ENCODE results near the gene EPHA10.

Gene EPHA10

DNA sequence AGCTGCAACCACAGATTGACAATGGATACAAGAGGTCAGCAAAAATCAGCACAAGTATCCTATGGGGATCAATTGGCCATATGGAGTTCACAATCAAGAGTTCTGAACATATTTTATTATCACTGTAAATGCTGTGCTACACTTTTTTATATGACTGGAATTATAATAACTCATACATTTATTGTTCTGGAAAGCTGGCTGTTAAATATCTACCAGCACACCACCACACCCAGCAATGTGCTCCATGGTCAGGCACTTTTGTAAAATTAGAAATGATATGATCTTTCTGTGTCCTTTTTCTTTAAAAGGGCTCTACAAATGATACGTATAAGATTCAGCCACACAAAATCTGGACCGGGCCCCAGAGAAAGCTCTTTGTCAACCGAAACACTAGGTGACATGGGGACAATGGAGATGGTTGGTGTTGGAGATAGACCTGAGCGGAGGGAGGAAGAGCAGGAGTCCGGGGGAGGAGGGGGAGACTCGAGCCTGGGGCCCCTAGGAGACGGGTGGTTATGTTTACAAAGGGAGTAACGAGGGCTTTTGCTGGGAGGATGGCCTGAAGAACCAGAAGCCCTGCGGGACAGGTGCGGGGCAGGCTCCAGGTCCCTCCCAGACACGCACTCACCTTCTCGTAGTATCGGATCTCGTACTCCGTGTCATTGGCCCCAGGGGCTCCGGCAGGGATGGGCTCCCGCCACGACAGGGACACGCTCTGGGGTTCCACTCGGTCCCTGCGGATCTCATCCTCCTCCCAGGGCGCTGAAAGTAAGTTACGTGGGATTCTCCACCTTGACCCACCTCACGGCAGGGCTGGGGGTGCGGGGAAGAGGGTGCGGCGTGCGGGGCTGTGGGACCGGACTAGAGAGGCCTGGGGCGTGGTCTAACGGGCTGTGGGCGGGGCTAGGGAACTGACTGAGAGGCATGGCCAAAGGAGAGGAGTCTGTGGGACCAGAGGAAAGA, 30.0 kb downstream of the EPHA10 start:
- DNase-seq (ENCODE audit: low read depth in 2 of 2), result no peak

DNA sequence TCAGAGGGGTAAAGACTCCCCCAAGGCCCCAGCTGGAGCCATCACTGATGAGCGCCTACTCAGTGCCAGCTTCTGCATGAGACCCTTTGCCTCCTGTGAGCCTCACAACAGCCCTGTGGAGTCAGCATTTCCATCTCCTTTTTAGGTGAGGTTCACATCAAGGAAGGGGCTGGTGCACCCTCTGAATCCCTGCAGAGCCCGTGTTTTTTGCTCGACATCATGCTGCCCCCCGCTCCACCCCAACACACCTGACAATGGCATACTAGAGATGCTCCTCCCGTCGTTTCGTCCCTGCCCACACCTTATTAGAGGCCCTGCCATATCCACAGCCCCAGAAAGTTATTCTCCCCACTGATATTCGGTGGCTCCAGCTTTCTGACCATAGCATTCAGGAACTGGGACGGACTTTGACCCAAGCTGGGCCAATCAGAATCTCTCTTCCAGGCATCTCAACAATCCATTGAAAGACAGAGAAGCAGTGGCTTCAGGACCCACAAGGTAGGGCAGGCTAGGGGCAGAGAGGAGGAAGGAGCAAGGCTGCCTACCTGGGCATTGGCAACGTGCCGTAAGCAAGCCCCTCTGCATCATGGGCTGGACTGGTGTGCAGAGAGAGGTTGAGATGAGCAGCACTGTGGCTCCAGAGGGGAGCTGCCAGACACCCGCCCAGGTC, 32.7 kb downstream of the EPHA10 start:
- no peak for DNase-seq (ENCODE audit: low read depth in 2 of 2)

DNA sequence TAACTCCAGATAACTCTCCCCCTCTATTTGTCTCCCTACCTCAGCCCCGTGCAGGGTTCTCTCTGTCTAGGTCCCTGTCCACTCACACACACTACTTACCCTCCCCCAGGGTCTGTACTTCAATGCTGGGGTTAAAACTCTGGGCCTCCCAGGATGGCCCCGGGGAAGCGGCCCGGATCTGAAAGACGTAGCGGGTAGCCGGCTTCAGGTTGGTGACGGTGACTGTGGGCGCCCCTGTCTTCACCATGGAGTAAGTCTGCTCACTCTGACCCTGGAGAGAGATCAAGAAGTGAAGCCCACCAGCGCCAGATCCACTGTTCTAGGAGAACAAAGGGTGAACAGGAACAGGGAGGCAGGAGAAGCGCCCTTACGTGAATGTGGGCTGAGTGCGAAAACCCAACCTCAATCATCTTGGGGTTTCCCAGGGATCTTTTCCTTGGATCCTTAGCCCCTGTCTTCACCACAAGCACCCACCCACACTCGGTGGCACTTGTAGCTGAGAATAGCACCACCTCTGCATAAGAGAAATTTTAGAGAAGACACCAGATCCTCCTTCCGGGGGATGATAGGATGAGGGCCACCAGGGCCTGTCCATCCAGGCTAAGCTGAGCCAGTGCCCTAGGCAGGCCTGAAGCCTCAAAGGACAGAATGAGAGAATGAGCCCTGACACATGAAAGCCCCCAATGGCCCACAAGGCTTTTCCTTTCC, 33.5 kb downstream of the EPHA10 start:
- DNase-seq (ENCODE audit: low read depth in 2 of 2), result no peak

DNA sequence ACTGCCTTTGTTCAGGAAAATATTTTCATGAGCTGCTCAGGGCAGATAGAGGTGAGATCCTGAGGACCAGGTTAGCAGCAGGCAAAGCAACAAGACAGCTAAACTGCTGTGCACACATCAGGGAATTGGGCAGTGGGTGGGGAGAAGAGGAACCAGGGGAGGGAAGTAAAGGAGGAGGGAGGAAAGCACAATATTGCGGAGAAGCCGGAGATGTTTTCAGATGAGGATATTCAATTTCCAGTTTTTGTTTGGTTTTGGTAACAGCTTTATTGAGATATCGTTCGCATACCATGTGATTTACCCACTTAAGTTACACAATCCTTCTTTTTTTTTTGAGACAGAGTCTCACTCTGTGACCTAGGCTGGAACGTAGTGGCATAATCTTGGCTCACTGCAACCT, 34.5 kb downstream of the EPHA10 start:
- no peak for DNase-seq (ENCODE audit: low read depth in 2 of 2)

DNA sequence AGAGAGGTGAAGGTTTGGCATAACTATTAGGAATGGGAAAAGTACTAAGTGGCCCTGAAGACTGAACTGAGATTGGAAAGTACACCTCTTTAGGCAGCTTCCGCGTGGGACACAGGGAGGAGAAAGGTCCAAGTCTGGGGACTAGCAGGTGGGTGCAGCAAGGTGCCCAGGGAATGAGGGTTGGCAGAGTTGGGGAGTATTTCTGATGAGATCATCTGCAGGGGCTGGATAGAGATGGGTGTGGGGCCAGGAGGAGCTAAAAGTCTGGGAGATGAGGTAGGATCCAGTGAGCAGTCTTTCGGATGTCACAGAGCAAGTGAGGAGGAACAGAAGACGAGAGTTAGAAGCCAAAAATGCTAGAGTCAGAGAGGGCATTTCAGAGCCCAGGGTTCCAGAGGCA, 36.5 kb downstream of the EPHA10 start:
- no peak for DNase-seq (ENCODE audit: low read depth in 2 of 2)

DNA sequence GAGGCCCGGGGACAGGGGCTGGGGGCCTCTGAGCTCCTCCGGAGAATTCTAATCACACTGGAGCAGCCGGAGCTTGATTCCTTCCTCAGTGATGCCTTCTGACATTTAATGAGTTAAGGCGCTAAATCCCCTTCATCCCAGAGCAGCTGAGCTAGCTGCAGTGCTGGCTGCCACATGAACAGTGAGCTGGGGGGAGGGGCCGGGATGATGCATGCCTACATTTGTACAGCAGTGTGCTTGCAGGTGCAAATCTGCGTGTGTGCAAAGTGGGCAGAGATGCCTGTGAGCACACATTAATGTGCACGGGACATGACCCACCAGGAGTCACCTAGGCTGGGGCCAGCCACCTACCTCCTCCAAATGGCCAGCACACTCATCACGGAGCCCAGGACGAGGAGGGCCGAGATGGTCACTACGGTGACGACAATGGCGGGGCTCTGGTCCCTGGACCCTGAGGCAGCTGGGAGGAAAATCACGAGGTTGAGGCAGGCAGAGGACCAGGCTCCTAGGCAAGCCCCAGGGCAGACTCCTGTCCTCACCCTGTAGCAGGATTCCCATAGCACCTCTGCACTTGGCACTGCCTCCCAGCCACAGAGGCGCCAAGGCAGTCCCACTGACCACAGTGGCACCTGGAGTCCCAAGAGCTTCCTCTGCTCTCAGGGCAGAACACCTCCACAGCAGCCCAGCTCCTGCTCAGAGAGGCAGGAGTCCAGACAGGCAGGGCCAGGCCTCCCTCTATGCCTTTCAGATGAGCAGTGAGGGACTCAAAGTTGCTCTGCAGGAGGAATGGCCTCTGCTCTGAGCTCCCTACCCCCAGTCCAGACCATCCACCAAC, 38.0 kb downstream of the EPHA10 start:
- DNase-seq (ENCODE audit: low read depth in 2 of 2), result no peak

DNA sequence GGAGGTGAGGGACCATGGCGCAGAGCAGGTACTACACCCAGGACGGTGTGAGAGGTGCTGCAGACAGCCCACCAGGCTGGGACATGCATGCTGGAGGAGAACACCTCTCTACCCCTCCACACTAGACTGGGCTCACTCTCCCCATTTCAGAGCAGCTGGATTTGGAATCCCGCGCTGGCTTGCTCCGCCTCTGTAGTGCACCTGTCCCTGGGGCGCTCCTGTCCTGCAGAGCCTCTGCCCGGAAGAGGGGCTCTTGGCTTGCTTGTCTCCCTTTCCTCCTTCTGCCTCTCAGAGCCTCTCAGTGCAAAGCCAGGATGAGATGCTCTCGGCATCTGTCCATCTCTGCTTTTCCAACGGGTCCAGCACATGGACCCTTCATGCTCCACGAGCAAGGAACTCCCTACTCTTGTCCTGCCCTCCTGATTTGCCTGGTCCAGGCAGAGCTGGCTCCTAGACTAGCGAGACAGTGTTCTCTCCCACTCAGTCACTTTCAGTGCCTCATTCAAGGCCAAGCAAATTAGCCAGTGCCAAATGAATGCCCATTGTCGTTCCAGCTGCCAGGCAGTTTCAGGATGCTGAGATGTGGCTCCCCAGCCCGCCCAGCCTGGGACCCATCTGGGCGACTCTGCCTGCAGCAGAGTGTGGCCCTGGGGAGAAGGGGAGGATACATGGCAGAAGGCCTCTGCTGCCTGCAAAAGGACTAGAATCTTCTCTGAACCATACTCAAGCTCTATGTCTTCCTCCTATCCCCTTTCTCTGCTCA, 38.9 kb downstream of the EPHA10 start:
- no peak for DNase-seq (ENCODE audit: low read depth in 2 of 2)

DNA sequence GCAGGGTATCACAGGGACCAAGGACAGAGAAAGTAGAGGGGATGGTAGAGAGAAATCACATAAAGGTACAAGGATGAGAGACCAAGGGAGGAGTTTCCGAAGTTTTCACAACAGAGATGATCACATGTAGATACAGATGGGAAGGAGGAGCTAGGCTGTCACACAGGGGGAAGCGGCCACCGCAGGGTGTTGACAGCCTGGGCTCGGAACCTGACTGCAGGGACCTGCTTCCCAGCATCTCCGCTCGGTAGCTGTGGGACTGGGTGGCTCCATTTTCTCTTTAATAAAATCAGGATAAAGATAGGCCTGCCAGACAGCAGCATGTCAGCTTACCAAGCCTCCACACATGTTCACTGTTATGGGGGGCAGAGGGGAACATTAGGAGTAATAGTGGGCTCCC, 40.3 kb downstream of the EPHA10 start:
- DNase-seq (ENCODE audit: low read depth in 2 of 2), result no peak

DNA sequence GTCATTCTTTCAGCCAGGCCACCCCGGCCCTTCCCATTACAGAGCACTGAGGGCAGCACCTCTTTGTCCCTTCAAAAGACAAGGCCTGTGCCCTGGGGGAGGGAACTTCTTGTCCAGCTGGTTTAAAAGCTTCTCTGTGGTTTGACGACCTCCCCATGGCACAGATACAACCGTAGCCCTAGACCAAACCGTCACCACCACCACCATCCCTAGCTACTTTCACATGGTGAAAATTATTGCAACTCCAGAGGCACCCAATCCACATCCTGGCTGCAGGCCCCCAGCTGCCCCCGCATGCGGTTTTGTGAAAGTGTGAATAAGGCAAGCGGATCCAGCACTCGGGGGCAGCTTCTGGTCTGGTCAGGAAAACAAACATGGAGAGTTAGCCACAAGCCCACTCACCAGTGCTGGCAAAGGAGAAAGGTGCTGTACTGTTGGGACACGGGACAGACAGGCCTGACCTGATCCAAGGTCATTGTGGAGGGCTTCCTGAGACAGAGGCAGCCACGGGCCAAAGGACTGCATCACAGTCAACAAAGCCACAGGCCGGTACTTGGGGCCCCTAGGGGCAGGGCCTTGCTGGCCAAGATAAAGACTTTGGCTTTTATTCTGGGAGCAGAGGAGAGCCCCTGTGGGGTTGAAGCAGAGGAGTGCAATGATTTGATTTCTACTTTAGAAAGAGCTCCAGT, 41.4 kb downstream of the EPHA10 start:
- DNase-seq (ENCODE audit: low read depth in 2 of 2), result no peak

DNA sequence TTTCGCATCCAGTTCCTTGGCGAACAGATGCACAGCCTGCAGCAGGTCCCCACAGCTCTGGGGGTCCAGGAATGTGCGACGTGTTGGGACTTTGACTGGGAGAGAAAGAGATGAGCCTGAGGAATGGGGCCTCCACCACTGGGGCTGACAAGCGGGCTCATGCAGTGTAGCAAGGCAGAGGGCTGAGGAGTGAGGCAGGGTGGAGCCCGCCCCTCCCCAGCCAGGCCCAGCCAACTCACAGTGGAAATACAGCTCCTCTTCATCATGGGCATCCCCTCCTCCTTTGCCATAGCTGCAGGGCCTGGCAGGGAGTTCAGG, 41.9 kb downstream of the EPHA10 start:
- no peak for DNase-seq (ENCODE audit: low read depth in 2 of 2)

DNA sequence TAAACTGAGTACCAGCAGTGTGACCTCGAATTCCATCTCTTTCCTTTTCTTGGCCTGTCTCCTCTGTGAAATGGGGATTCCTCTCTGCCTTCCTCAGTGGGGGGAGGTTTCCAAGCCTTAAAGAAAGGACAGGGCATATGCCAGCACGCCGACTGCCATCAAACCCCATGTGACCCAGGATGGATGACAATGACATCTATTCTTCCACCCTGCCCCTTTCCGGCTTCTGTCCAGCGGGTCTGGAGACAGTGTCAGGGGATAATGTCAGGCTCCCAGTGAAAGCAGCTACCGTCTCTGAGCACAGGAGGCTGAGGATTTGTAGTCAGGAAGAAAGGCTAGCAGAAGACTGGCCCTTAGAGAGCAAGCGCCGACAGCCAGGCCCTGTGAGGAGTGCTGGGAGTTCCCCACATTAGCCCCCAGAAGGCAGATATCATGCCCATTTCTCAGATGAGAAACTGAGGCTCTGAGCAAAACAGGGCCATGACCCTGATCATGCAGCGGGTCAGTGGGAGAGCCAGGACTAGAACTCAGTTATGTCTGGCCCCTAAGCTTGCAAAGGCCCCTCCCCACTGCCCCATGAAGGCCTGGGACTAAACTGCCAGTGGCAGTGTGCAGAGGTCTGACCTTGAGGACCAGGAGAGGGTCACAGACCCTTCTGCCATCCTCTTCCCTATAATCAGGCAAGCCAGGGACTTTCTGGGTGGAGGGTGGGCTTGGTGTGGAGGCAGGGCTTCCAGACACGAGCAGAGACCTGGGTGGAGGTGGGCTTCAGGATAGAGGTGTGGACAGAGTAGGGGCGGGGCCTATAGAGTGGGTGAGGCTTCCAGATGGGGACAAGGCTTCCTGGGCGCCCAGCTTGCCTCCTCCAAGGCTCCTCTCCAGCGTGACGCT, 42.5 kb downstream of the EPHA10 start:
- no peak for DNase-seq (ENCODE audit: low read depth in 2 of 2)

DNA sequence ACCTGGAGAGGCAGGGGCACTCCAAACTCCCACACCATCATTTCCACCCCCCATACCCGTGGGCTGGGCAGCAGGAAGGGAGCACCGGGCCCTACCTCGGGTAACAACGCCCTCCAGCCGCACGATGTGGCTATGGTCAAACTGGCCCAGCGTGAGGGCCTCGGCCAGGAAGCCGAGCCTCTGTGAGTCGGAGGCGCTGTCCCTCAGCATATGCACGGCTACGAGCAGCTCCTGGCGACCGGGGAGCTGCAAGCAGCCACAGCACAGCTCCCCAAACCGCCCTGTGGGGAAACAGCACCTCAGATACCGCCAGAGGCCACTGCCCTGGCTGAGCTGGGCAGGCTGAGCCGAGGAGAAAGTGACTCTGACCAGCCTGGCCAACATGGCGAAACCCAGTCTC, 43.4 kb downstream of the EPHA10 start:
- DNase-seq (ENCODE audit: low read depth in 2 of 2), result no peak

DNA sequence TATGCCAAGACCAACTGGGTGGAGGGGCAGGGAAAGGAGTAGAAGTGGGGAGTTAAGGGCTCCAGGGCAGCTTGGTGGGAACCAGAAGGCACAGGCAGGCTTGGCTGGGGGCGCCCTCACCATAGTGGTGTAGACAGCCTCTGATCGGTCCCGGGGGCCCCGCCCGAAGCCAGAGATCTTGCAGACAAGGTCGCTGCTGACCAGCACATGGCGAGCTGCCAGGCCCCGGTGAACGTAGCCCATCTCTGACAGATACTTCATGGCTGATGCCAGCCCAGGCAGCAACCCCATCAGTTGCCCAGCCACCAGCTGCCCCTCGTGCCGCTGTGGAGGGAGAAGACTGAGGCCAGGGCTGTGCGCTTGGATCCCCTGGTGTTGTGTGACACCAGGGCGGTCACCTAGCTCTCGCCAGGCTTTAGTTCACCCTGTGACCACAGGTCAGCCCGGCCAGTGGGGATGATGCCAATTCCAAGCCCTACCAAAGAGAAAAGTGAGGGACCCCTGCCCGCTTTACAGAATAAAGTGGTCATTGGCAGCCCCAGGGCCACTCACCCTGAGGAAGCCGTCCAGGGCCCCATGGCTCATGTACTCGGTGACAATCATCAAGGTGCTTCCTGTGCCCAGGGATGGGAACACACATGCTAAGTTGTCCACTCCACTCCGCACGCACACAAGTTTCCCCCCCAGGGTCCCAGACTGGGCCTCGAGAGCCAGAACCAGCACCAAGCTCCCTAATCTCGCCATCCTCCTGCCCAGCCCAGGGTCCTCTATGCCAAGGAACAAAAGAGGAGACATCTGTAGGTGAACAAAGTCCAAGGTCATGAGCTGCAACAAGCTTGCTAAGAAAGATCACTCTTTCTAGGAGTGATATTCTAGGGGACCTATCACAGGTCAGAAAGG, 44.4 kb downstream of the EPHA10 start:
- DNase-seq (ENCODE audit: low read depth in 2 of 2), result no peak

DNA sequence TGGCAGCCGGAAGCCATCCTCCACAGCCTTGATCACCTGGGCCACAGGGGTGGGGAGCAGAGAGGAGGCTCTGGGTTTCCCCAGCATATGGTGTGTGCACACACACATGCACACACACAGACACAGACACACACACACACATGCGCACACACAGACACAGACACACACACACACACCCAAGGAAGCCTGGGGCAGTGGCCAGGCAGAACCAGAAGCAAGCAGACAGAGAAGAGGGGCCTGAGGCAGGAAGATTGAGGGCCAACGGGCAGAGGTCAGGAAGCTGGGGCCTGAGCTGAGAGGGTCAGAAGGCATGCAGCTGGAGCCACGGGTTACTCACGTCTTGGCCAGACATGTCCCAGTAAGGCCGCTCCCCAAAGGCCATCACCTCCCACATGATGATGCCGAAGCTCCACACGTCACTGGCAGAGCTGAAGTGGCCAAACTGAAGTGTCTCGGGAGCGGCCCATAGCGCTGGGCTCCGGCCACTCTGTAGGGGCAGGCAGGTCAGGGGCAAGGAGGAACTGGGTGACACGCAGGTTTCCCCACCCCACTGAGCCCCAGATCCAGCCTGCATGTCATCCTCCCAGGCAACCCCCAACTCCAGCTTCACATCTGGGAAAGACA, 45.2 kb downstream of the EPHA10 start:
- no peak for DNase-seq (ENCODE audit: low read depth in 2 of 2)

DNA sequence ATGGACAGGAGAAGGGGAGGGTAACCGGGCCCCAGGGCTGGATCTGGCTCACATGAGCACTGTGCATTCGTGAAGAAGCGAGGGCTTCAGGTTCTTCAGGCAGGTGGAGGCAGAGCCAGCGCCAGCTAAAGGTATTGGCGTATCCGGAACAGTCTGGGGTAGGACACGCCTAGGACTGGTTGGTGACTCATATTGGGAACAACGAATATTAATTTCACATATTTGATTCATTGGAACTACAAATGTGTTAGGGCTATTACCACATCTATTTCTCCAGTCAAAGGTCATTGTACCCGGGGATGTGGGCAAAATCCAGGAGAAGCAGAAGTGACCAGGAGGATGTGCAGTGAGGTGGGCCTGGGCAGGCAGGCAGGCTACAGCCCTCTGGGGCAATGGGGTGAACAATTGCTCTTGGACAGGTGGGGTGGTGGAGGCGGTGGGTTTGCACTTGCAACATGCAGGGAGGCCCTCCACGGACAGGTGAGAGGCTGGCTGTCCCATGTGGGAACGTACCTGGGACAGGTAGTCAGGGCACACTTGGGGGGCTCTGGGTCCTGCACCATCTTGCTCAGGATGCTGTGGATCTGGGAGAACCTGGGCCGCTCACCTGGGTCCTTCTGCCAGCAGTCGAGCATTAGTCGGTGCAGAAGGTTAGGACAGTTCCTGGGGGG, 45.9 kb downstream of the EPHA10 start:
- no peak for DNase-seq (ENCODE audit: low read depth in 2 of 2)

DNA sequence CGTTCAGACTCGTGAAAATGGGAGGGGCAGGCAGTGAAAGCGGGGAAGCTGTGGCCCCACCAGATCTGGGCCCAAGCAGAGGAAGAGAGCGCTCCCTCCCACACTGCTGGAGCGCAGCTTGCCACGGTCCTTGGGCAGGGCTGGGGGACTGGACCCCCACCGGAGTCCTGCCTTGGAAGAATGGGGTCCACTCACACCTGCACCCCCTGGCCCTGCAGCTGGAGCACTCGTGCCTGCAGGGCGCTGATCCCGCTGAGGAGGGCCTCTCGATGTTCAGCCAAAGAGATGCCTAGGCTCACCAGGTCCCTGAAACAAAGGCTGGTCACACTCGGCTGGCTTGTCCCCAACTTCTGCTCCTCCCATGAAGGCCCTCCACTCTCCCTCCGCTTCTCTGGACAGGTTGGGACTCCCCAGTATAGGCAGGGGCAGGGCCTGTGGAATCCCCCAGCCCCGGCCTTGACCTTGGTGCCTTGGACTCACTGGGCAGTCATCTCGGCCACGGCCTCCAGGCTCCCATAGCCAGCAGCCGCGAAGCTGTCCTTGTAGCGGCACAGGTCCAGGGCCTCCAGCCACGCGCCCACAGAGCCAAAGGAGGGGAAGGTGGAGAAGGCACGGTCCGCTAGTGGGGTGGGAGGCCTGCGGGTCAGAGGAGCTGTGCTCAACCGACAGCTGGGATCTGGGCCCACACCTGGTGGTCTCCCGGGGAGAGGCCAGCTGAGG, 46.6 kb downstream of the EPHA10 start:
- DNase-seq (ENCODE audit: low read depth in 2 of 2), result no peak

DNA sequence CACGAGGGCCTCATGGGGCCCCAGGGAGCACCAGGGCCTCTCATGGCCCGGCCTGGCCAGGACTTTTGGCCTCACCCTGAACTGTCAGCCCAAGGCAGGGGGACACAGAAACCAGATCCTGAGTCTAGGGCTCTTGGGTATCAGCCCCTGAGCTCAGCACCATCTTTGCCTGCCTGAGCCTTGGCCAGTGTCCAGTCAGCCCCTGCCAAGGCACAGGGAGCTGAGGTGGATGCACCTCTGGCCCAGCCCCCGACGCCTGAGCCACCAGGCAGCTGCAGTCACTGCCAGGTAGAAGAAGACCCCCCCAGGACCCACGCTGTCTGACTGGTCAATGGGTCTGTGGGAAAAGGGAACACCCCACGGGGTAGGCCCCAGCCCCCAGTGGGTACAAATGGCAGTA, 47.3 kb downstream of the EPHA10 start:
- DNase-seq (ENCODE audit: low read depth in 2 of 2), result no peak

Measured in stimulated activated CD4-positive, alpha-beta T cell treated with anti-CD3 and anti-CD28 coated beads, Interleukin-4, amount 100 ng/mL, for 48 hours (primary cell).